Gastrocnemius medialis (tissue), 4 donors: ENCODE data around the gene VAV2.

ENCODE experiments used
- POLR2A ChIP-seq, 2 donors: fragments of 450-650 bp; IDR thresholded peaks; one replicate each; pipeline ENCODE4 v1.6.1; 2017; ENCODE audit warnings: antibody characterized with exemption in 2 of 2, mild to moderate bottlenecking in 2 of 2, moderate library complexity in 2 of 2
- TF ChIP-seq, protein P1 (sequence below), 5 experiments: fragments of 450-650 bp in 3 of 5; fragments of 200-600 bp in 2 of 5; sonication (generic) in 2 of 5; IDR thresholded peaks in 4 of 5; conservative IDR thresholded peaks in 1 of 5; 1 replicate in 4 of 5; 2 replicates in 1 of 5; pipeline ENCODE4 v1.5.1; 2016 to 2019; ENCODE audit warnings: antibody characterized with exemption in 5 of 5, mild to moderate bottlenecking in 3 of 5, moderate library complexity in 3 of 5

DNA sequence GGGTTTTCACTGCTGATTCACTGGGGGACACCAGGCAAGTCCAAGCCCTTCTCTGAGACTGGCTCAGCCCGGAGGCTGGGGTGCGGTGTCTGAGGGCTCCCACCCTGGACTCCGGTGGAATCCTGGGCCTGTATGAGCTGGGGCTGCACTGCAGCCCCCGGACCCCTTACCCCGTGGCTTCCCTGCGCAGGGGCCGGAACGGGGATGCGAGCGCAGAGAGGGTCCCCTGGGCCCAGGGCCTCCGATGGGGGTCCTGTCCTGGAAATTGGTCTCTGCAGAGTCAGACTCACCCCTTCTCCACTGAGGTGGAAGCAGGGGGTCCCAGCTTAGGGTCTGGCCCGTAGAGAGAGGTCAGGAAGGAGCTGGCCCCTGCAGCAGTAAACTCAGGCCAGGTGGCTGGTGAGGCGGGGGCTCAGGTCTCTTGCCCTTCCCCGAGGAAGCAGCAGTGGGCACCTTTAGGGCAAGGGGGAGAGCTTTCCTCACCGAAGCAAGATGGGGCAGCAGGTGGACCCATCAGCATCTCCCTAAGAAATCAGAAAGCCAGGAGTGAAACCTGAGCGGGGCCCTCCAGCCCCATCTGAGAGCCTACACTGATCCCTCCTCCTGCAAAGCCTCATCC lies 1.6 kb upstream of the VAV2 start:
- TF ChIP-seq, protein P1, sequence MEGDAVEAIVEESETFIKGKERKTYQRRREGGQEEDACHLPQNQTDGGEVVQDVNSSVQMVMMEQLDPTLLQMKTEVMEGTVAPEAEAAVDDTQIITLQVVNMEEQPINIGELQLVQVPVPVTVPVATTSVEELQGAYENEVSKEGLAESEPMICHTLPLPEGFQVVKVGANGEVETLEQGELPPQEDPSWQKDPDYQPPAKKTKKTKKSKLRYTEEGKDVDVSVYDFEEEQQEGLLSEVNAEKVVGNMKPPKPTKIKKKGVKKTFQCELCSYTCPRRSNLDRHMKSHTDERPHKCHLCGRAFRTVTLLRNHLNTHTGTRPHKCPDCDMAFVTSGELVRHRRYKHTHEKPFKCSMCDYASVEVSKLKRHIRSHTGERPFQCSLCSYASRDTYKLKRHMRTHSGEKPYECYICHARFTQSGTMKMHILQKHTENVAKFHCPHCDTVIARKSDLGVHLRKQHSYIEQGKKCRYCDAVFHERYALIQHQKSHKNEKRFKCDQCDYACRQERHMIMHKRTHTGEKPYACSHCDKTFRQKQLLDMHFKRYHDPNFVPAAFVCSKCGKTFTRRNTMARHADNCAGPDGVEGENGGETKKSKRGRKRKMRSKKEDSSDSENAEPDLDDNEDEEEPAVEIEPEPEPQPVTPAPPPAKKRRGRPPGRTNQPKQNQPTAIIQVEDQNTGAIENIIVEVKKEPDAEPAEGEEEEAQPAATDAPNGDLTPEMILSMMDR (IDR thresholded peaks at IDR 0.05 in 4 of 5, conservative IDR thresholded peaks at IDR 0.05 in 1 of 5) = no peak
- no peak for TF ChIP-seq POLR2A (IDR thresholded peaks at IDR 0.05)
